HL-60 (cell line): ENCODE measurements around the gene CLEC2B.

Experiments
- GABPA ChIP-seq: IDR thresholded peaks from 2 replicates; pipeline ENCODE4 v1.6.1; 2012; ENCODE audit warnings: low read depth
- POLR2AphosphoS5 ChIP-seq: IDR thresholded peaks from 2 replicates; pipeline ENCODE4 v1.6.1; 2012; ENCODE audit warnings: low read depth
- SPI1 ChIP-seq: IDR thresholded peaks from 2 replicates; pipeline ENCODE4 v1.6.1; 2012; ENCODE audit warnings: low read depth, mild to moderate bottlenecking, borderline replicate concordance
- TF ChIP-seq, protein P1 (sequence below): IDR thresholded peaks from one replicate; pipeline ENCODE4 v1.5.1; 2011; ENCODE audit warnings: low read length, control low read depth, inconsistent platforms; ENCODE audit not compliant: insufficient read depth
- TF ChIP-seq, protein P2 (sequence below): IDR thresholded peaks from 2 replicates; pipeline ENCODE4 v1.6.1; 2012; ENCODE audit warnings: low read depth; ENCODE audit not compliant: insufficient replicate concordance

DNA sequence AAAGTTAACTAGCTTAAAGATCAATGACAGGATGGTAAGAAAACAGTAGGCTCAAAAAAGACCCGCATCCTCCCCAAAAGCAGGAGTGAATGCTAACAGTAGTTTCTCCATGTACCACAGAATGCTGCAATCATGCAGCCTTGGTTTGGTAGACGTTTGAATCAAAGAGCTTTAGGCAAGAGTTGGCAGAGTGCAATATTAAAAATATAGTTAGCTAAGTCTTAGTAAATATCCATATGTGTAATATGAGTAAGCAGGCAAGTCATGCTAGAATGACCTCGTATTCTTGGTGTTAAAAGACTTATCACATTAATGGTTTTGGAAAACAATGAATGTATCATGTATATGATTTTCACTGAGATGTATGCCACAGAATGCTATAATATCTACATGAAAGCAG is 60.6 kb downstream of the CLEC2B start:
- TF ChIP-seq, protein P1, sequence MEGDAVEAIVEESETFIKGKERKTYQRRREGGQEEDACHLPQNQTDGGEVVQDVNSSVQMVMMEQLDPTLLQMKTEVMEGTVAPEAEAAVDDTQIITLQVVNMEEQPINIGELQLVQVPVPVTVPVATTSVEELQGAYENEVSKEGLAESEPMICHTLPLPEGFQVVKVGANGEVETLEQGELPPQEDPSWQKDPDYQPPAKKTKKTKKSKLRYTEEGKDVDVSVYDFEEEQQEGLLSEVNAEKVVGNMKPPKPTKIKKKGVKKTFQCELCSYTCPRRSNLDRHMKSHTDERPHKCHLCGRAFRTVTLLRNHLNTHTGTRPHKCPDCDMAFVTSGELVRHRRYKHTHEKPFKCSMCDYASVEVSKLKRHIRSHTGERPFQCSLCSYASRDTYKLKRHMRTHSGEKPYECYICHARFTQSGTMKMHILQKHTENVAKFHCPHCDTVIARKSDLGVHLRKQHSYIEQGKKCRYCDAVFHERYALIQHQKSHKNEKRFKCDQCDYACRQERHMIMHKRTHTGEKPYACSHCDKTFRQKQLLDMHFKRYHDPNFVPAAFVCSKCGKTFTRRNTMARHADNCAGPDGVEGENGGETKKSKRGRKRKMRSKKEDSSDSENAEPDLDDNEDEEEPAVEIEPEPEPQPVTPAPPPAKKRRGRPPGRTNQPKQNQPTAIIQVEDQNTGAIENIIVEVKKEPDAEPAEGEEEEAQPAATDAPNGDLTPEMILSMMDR = no peak
- no peak for TF ChIP-seq POLR2AphosphoS5
- TF ChIP-seq, protein P2, sequence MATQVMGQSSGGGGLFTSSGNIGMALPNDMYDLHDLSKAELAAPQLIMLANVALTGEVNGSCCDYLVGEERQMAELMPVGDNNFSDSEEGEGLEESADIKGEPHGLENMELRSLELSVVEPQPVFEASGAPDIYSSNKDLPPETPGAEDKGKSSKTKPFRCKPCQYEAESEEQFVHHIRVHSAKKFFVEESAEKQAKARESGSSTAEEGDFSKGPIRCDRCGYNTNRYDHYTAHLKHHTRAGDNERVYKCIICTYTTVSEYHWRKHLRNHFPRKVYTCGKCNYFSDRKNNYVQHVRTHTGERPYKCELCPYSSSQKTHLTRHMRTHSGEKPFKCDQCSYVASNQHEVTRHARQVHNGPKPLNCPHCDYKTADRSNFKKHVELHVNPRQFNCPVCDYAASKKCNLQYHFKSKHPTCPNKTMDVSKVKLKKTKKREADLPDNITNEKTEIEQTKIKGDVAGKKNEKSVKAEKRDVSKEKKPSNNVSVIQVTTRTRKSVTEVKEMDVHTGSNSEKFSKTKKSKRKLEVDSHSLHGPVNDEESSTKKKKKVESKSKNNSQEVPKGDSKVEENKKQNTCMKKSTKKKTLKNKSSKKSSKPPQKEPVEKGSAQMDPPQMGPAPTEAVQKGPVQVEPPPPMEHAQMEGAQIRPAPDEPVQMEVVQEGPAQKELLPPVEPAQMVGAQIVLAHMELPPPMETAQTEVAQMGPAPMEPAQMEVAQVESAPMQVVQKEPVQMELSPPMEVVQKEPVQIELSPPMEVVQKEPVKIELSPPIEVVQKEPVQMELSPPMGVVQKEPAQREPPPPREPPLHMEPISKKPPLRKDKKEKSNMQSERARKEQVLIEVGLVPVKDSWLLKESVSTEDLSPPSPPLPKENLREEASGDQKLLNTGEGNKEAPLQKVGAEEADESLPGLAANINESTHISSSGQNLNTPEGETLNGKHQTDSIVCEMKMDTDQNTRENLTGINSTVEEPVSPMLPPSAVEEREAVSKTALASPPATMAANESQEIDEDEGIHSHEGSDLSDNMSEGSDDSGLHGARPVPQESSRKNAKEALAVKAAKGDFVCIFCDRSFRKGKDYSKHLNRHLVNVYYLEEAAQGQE = no peak
- no peak for TF ChIP-seq SPI1
- no peak for TF ChIP-seq GABPA
